ENCODE results near the gene CST6.

DNA sequence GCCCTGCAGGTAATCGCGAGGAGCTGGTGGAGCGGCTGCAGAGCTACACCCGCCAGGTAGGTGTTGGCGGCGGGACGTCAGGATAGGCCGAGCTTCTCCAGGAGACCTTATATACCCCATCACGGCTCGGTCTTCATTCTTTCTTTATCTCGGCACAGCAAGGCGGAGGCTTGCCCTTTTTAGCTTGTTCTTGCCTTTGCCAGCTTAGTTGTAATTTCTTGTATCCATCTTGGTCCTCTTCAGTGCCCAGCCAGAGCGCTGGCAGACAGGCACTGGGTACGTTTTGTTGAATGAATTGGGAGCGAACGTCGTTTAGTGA is 40.8 kb downstream of the CST6 start:
- TF ChIP-seq, protein P1, sequence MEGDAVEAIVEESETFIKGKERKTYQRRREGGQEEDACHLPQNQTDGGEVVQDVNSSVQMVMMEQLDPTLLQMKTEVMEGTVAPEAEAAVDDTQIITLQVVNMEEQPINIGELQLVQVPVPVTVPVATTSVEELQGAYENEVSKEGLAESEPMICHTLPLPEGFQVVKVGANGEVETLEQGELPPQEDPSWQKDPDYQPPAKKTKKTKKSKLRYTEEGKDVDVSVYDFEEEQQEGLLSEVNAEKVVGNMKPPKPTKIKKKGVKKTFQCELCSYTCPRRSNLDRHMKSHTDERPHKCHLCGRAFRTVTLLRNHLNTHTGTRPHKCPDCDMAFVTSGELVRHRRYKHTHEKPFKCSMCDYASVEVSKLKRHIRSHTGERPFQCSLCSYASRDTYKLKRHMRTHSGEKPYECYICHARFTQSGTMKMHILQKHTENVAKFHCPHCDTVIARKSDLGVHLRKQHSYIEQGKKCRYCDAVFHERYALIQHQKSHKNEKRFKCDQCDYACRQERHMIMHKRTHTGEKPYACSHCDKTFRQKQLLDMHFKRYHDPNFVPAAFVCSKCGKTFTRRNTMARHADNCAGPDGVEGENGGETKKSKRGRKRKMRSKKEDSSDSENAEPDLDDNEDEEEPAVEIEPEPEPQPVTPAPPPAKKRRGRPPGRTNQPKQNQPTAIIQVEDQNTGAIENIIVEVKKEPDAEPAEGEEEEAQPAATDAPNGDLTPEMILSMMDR (IDR thresholded peaks at IDR 0.05), result no peak
- TF ChIP-seq POLR2A (IDR thresholded peaks at IDR 0.05), result no peak
